HCT116 (cell line): ENCODE results near the gene PRPF39. TPM values are rescaled to one million over a fixed set of nuclear protein-coding genes. Genes with fewer than 3 reads are reported as not detected.

Experiments
- ATAC-seq: fragments of 200-7000 bp; cut with Tn5 transposase; 2 replicates; pipeline ENCODE4 v1.9.1; 2020; ENCODE audit warnings: mild to moderate bottlenecking, moderate library complexity
- BruUV-seq: library from RNA; stranded (reverse); fragments of 400-500 nt; replicated peaks from 2 replicates; lab custom pipeline; 2021; lab: Mats Ljungman, UMichigan
- CTCF ChIA-PET: fragments of 300-600 bp; sonication (Branson Sonifier 250); formaldehyde crosslinking; loops from one replicate; lab custom pipeline; 2021; ENCODE audit warnings: antibody characterized with exemption; lab: Charles Lee
- POLR2A ChIA-PET: fragments of 300-600, 350-600 bp; sonication (Branson Sonifier 250); formaldehyde crosslinking; loops from one replicate; lab custom pipeline; 2021; ENCODE audit warnings: antibody characterized with exemption; lab: Charles Lee
- RAD21 ChIA-PET, 2 experiments: fragments of 300-600 bp; sonication (Branson Sonifier 250); formaldehyde crosslinking; loops; one replicate each; lab custom pipeline; 2023; ENCODE audit warnings: low total read pairs in 2 of 2; ENCODE audit not compliant: uncharacterized antibody in 2 of 2, unreplicated experiment in 2 of 2, low non-redundant PET in 1 of 2; lab: Charles Lee
- DNase-seq: peaks from one replicate; pipeline ENCODE4 v3.0.0-alpha.2; 2010; ENCODE audit warnings: low read depth, low spot score
- H2AFZ ChIP-seq: fragments of 200-600 bp; shearing (Covaris generic), sonication (generic); 2 replicates; pipeline ENCODE4 v1.6.1; 2017; ENCODE audit warnings: low read depth, mixed run types, mixed read lengths, antibody characterized with exemption, low read length; ENCODE audit not compliant: poor library complexity, severe bottlenecking
- H3K27ac ChIP-seq: 2 replicates; pipeline ENCODE4 v1.5.1; 2012; ENCODE audit warnings: low read depth, low read length
- H3K27me3 ChIP-seq: fragments of 200-600 bp; sonication (generic); 2 replicates; pipeline ENCODE4 v1.6.1; 2016; ENCODE audit warnings: mixed run types, low read length, mixed read lengths; ENCODE audit not compliant: insufficient read depth
- H3K36me3 ChIP-seq, 2 experiments: fragments of 200-500 bp in 1 of 2; fragments of 200-600 bp in 1 of 2; sonication (Bioruptor generic) in 1 of 2; sonication (generic) in 1 of 2; 2 replicates each; pipeline versions ENCODE4 v1.5.1 to v1.6.1; 2014 to 2016; ENCODE audit warnings: low read length in 2 of 2, inconsistent platforms in 1 of 2, mixed read lengths in 1 of 2, mixed run types in 1 of 2; ENCODE audit not compliant: insufficient read depth in 2 of 2, control insufficient read depth in 1 of 2
- H3K4me1 ChIP-seq, 2 experiments: fragments of 200-600 bp in 1 of 2; sonication (generic) in 1 of 2; 2 replicates each; pipeline versions ENCODE4 v1.5.1 to v1.6.1; 2012 to 2017; ENCODE audit warnings: low read length in 2 of 2, inconsistent platforms in 1 of 2, mild to moderate bottlenecking in 1 of 2, mixed read lengths in 1 of 2, mixed run types in 1 of 2, moderate library complexity in 1 of 2; ENCODE audit not compliant: insufficient read depth in 2 of 2, control insufficient read depth in 1 of 2
- H3K4me2 ChIP-seq: fragments of 200-600 bp; sonication (generic); 2 replicates; pipeline ENCODE4 v1.6.1; 2017; ENCODE audit warnings: mixed run types, low read length, mixed read lengths
- H3K4me3 ChIP-seq, 2 experiments: fragments of 200-600 bp in 1 of 2; sonication (generic) in 1 of 2; replicated peaks in 1 of 2; 2 replicates each; pipeline ENCODE4 v1.5.1; 2011 to 2016; ENCODE audit warnings: low read length in 2 of 2, control low read depth in 1 of 2, low read depth in 1 of 2, mild to moderate bottlenecking in 1 of 2, mixed read lengths in 1 of 2, mixed run types in 1 of 2
- H3K79me2 ChIP-seq: fragments of 200-600 bp; sonication (generic); 2 replicates; pipeline ENCODE4 v1.6.1; 2017; ENCODE audit warnings: mild to moderate bottlenecking, mixed run types, low read length, moderate library complexity, mixed read lengths; ENCODE audit not compliant: insufficient read depth
- H3K9ac ChIP-seq: fragments of 200-600 bp; sonication (generic); 2 replicates; pipeline ENCODE4 v1.6.1; 2016; ENCODE audit warnings: low read length, mixed read lengths
- H3K9me2 ChIP-seq: fragments of 200-600 bp; sonication (generic), shearing (Covaris generic); 2 replicates; pipeline ENCODE4 v1.6.1; 2017; ENCODE audit warnings: mixed run types, mild to moderate bottlenecking, moderate library complexity; ENCODE audit not compliant: insufficient read depth
- H3K9me3 ChIP-seq, 2 experiments: fragments of 200-500 bp in 1 of 2; fragments of 200-600 bp in 1 of 2; sonication (Bioruptor generic) in 1 of 2; sonication (generic) in 1 of 2; 2 replicates each; pipeline ENCODE4 v1.6.1; 2014 to 2017; ENCODE audit warnings: low read length in 2 of 2, mixed read lengths in 2 of 2, inconsistent platforms in 1 of 2, low read depth in 1 of 2, mild to moderate bottlenecking in 1 of 2, mixed run types in 1 of 2, moderate library complexity in 1 of 2; ENCODE audit not compliant: control insufficient read depth in 1 of 2, insufficient read depth in 1 of 2
- H4K20me1 ChIP-seq: fragments of 200-600 bp; sonication (generic), shearing (Covaris generic); 2 replicates; pipeline ENCODE4 v1.6.1; 2017; ENCODE audit warnings: mixed run types, mild to moderate bottlenecking, moderate library complexity; ENCODE audit not compliant: insufficient read depth
- CEBPB ChIP-seq: IDR thresholded peaks from 2 replicates; pipeline ENCODE4 v1.6.1; 2012; ENCODE audit warnings: low read depth
- EGR1 ChIP-seq: IDR thresholded peaks from 2 replicates; pipeline ENCODE4 v1.6.1; 2012; ENCODE audit warnings: low read depth
- ELF1 ChIP-seq: IDR thresholded peaks from 2 replicates; pipeline ENCODE4 v1.6.1; 2012; ENCODE audit warnings: low read depth, borderline replicate concordance
- EZH2 ChIP-seq: fragments of 200-600 bp; sonication (generic); IDR thresholded peaks from 2 replicates; pipeline ENCODE4 v1.6.1; 2017; ENCODE audit warnings: antibody characterized with exemption, mixed run types
- EZH2phosphoT487 ChIP-seq: fragments of 200-600 bp; IDR thresholded peaks from 2 replicates; pipeline ENCODE4 v1.6.1; 2018; ENCODE audit warnings: antibody characterized with exemption, borderline replicate concordance
- POLR2AphosphoS5 ChIP-seq: IDR thresholded peaks from 2 replicates; pipeline ENCODE4 v1.6.1; 2011; ENCODE audit warnings: mild to moderate bottlenecking, low read depth, low read length, moderate library complexity
- RAD21 ChIP-seq: IDR thresholded peaks from 2 replicates; pipeline ENCODE4 v1.6.1; 2012; ENCODE audit warnings: low read depth, mild to moderate bottlenecking
- SIN3A ChIP-seq: IDR thresholded peaks from 2 replicates; pipeline ENCODE4 v1.6.1; 2012; ENCODE audit warnings: low read depth
- SRF ChIP-seq: IDR thresholded peaks from 2 replicates; pipeline ENCODE4 v1.6.1; 2012; ENCODE audit warnings: low read depth
- YY1 ChIP-seq: IDR thresholded peaks from 2 replicates; pipeline ENCODE4 v1.6.1; 2011; ENCODE audit warnings: low read length, low read depth, moderate library complexity, mild to moderate bottlenecking; ENCODE audit not compliant: insufficient replicate concordance; ENCODE audit errors: extremely low read depth
- ZFX ChIP-seq: fragments of 450-650 bp; IDR thresholded peaks from 2 replicates; pipeline ENCODE4 v1.6.1; 2017
- ZNF274 ChIP-seq: fragments of 200-500 bp; sonication (Bioruptor generic); IDR thresholded peaks from 2 replicates; pipeline ENCODE4 v1.6.1; 2014; ENCODE audit warnings: mild to moderate bottlenecking, low read depth, low read length, inconsistent platforms
- intact Hi-C: fragments of 100-400 bp; cut with micrococcal nuclease; formaldehyde crosslinking; loops from 2 replicates; pipeline ENCODE4 v1.10.0; 2022
- total RNA-seq: library from RNA; stranded (reverse); gene quantifications from one replicate; pipeline ENCODE4 v1.2.1, GENCODE V29; 2021; ENCODE audit not compliant: unreplicated experiment
- TF ChIP-seq, protein P1 (sequence below): IDR thresholded peaks from 2 replicates; pipeline ENCODE4 v1.6.1; 2012; ENCODE audit warnings: low read depth
- TF ChIP-seq, protein P2 (sequence below), 3 experiments: fragments of 200-600 bp in 1 of 3; sonication (generic) in 1 of 3; IDR thresholded peaks in 2 of 3; conservative IDR thresholded peaks in 1 of 3; 2 replicates each; pipeline ENCODE4 v1.5.1; 2012 to 2017; ENCODE audit warnings: low read depth in 2 of 3, low read length in 2 of 3, antibody characterized with exemption in 1 of 3, borderline replicate concordance in 1 of 3, control low read depth in 1 of 3, mild to moderate bottlenecking in 1 of 3, mixed read lengths in 1 of 3, mixed run types in 1 of 3, moderate library complexity in 1 of 3; ENCODE audit not compliant: insufficient read depth in 1 of 3
- TF ChIP-seq, protein P3 (sequence below): IDR thresholded peaks from 2 replicates; pipeline ENCODE4 v1.6.1; 2012
- TF ChIP-seq, protein P4 (sequence below): IDR thresholded peaks from 2 replicates; pipeline ENCODE4 v1.6.1; 2011; ENCODE audit warnings: mild to moderate bottlenecking, low read length, moderate library complexity; ENCODE audit not compliant: insufficient replicate concordance; ENCODE audit errors: extremely low read depth
- TF ChIP-seq, protein P5 (sequence below): IDR thresholded peaks from 2 replicates; pipeline ENCODE4 v1.6.1; 2012

The PRPF39 gene
- total RNA-seq, 1 experiment from 2014 or later = 44.7 TPM

DNA sequence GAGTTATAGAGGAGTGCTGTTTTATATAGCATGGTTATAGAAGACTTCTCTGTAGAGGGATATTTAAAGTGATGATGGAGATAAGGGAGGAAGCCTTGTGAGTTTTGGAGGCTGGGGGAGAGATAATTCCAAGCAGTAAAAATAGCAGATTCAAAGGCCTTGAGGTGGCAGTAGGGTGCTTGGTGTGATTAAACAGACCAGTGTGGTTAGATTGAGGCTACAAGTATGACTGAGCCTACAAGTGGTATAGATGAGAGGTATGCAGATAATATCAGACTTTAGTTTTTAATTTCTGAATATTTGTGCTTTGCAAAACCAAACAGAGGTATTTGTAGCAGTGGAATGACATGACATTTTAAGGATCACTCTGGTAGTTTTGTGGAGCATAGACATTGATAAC, 72.2 kb downstream of the PRPF39 start:
- Histone ChIP-seq H3K27me3 (no peaks in the 10 kb centered on the region), H3K79me2 (no peaks in the 10 kb centered on the region; the same call in none of the 2 replicates), H3K9me3 (no peaks in the 10 kb centered on the region), H4K20me1 (no peaks in the 10 kb centered on the region), H2AFZ (no peak overlapping the region), H3K9ac (no peak overlapping the region), H3K4me2 (no peak overlapping the region), H3K4me3 (no peak overlapping the region), H3K4me1 (no peaks in the 10 kb centered on the region), H3K9me2 (no peaks in the 10 kb centered on the region), H3K27ac (no peak overlapping the region), H3K36me3 (no peaks in the 10 kb centered on the region)
- ATAC-seq = no peak
- ChIA-PET RAD21 (no interaction called here), POLR2A (no interaction called here), CTCF (no interaction called here)
- no TSS peak for BruUV-seq
- TF ChIP-seq CEBPB (no peak), EZH2 (no peak), ZNF274 (no peak), EZH2phosphoT487 (no peak), POLR2AphosphoS5 (no peak), SIN3A (no peak), ELF1 (no peak), RAD21 (no peak), ZFX (no peak), YY1 (no peak), EGR1 (no peak), SRF (no peak)
- TF ChIP-seq, protein P1, sequence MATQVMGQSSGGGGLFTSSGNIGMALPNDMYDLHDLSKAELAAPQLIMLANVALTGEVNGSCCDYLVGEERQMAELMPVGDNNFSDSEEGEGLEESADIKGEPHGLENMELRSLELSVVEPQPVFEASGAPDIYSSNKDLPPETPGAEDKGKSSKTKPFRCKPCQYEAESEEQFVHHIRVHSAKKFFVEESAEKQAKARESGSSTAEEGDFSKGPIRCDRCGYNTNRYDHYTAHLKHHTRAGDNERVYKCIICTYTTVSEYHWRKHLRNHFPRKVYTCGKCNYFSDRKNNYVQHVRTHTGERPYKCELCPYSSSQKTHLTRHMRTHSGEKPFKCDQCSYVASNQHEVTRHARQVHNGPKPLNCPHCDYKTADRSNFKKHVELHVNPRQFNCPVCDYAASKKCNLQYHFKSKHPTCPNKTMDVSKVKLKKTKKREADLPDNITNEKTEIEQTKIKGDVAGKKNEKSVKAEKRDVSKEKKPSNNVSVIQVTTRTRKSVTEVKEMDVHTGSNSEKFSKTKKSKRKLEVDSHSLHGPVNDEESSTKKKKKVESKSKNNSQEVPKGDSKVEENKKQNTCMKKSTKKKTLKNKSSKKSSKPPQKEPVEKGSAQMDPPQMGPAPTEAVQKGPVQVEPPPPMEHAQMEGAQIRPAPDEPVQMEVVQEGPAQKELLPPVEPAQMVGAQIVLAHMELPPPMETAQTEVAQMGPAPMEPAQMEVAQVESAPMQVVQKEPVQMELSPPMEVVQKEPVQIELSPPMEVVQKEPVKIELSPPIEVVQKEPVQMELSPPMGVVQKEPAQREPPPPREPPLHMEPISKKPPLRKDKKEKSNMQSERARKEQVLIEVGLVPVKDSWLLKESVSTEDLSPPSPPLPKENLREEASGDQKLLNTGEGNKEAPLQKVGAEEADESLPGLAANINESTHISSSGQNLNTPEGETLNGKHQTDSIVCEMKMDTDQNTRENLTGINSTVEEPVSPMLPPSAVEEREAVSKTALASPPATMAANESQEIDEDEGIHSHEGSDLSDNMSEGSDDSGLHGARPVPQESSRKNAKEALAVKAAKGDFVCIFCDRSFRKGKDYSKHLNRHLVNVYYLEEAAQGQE = no peak
- TF ChIP-seq, protein P2, sequence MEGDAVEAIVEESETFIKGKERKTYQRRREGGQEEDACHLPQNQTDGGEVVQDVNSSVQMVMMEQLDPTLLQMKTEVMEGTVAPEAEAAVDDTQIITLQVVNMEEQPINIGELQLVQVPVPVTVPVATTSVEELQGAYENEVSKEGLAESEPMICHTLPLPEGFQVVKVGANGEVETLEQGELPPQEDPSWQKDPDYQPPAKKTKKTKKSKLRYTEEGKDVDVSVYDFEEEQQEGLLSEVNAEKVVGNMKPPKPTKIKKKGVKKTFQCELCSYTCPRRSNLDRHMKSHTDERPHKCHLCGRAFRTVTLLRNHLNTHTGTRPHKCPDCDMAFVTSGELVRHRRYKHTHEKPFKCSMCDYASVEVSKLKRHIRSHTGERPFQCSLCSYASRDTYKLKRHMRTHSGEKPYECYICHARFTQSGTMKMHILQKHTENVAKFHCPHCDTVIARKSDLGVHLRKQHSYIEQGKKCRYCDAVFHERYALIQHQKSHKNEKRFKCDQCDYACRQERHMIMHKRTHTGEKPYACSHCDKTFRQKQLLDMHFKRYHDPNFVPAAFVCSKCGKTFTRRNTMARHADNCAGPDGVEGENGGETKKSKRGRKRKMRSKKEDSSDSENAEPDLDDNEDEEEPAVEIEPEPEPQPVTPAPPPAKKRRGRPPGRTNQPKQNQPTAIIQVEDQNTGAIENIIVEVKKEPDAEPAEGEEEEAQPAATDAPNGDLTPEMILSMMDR (IDR thresholded peaks at IDR 0.05 in 2 of 3, conservative IDR thresholded peaks at IDR 0.05 in 1 of 3; ENCODE audit: borderline replicate concordance in 1 of 3, insufficient read depth in 1 of 3, low read depth in 2 of 3, low read length in 2 of 3) = no peak
- TF ChIP-seq, protein P3, sequence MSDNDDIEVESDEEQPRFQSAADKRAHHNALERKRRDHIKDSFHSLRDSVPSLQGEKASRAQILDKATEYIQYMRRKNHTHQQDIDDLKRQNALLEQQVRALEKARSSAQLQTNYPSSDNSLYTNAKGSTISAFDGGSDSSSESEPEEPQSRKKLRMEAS = no peak
- TF ChIP-seq, protein P4, sequence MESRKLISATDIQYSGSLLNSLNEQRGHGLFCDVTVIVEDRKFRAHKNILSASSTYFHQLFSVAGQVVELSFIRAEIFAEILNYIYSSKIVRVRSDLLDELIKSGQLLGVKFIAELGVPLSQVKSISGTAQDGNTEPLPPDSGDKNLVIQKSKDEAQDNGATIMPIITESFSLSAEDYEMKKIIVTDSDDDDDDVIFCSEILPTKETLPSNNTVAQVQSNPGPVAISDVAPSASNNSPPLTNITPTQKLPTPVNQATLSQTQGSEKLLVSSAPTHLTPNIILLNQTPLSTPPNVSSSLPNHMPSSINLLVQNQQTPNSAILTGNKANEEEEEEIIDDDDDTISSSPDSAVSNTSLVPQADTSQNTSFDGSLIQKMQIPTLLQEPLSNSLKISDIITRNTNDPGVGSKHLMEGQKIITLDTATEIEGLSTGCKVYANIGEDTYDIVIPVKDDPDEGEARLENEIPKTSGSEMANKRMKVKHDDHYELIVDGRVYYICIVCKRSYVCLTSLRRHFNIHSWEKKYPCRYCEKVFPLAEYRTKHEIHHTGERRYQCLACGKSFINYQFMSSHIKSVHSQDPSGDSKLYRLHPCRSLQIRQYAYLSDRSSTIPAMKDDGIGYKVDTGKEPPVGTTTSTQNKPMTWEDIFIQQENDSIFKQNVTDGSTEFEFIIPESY = no peak
- TF ChIP-seq, protein P5, sequence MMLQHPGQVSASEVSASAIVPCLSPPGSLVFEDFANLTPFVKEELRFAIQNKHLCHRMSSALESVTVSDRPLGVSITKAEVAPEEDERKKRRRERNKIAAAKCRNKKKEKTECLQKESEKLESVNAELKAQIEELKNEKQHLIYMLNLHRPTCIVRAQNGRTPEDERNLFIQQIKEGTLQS = no peak
- intact Hi-C loops = no loop called here
- DNase-seq = no peak
